ENCODE measurements around the gene AOAH. TPM values are rescaled to one million over a fixed set of nuclear protein-coding genes. Genes with fewer than 3 reads are reported as not detected.

AOAH gene
- total RNA-seq, 4 donors from 2014 or later = 0.69 to 3.2 (median 2.2) TPM

DNA sequence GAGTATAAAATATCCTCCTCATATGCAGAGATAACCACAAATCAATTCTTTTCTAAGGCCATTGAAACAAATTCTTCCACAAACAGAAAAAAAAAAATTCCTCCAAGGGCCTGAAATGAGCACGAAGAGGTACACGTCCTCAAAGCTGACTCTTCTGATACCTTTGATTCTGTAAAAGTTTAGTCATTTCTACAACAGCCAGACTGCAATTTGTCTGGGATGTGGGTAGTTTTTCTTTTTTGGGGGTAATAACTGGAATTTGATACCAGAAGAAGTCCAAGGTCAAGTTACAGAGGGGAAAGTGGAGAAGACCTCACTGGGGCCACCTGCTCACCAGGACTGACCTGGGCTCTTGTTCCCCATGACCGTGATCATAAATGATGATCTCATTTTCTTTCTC is 121.8 kb downstream of the AOAH start:
- H3K4me3 ChIP-seq (ENCODE audit: low read depth, poor library complexity, severe bottlenecking) = no peak overlapping the region
- TF ChIP-seq POLR2A (IDR thresholded peaks at IDR 0.05) = no peak
- TF ChIP-seq, protein P1, sequence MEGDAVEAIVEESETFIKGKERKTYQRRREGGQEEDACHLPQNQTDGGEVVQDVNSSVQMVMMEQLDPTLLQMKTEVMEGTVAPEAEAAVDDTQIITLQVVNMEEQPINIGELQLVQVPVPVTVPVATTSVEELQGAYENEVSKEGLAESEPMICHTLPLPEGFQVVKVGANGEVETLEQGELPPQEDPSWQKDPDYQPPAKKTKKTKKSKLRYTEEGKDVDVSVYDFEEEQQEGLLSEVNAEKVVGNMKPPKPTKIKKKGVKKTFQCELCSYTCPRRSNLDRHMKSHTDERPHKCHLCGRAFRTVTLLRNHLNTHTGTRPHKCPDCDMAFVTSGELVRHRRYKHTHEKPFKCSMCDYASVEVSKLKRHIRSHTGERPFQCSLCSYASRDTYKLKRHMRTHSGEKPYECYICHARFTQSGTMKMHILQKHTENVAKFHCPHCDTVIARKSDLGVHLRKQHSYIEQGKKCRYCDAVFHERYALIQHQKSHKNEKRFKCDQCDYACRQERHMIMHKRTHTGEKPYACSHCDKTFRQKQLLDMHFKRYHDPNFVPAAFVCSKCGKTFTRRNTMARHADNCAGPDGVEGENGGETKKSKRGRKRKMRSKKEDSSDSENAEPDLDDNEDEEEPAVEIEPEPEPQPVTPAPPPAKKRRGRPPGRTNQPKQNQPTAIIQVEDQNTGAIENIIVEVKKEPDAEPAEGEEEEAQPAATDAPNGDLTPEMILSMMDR (IDR thresholded peaks at IDR 0.05) = no peak
- 94% methylated on average over 3 of the region's 3 CpGs for WGBS, 2 donors
- no peak for DNase-seq (ENCODE audit: low spot score in 2 of 2)
- intact Hi-C loops (cut with DNase I; ENCODE audit: low total_unique reads) = no loop called here

DNA sequence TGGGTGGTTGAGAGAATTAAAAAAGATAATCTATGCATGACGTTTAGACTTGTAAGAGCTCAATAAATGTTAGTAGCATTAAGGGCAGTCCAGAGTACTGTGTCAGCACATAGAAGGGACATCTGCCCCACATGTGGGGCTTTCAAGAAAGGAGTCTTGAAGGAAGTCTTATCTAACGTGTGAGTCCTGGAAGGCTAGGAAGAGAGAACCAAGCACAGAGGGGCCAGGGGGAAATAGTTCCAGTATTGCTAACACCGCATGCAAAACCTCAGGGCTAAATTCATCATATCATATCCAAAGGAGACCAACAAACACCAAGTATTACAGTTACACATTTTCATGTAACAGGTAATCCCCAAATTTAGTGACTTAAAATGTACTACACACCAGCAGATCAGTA is 122.7 kb downstream of the AOAH start:
- TF ChIP-seq, protein P1 (IDR thresholded peaks at IDR 0.05) = no peak
- no peak for TF ChIP-seq POLR2A (IDR thresholded peaks at IDR 0.05)
- 52 to 71% methylated on average over 3 of the region's 3 CpGs for WGBS, 2 donors
- no peak for DNase-seq (ENCODE audit: low spot score in 2 of 2)
- intact Hi-C loops (cut with DNase I; ENCODE audit: low total_unique reads) = no loop called here
- no peak overlapping the region for H3K4me3 ChIP-seq (ENCODE audit: low read depth, poor library complexity, severe bottlenecking)

DNA sequence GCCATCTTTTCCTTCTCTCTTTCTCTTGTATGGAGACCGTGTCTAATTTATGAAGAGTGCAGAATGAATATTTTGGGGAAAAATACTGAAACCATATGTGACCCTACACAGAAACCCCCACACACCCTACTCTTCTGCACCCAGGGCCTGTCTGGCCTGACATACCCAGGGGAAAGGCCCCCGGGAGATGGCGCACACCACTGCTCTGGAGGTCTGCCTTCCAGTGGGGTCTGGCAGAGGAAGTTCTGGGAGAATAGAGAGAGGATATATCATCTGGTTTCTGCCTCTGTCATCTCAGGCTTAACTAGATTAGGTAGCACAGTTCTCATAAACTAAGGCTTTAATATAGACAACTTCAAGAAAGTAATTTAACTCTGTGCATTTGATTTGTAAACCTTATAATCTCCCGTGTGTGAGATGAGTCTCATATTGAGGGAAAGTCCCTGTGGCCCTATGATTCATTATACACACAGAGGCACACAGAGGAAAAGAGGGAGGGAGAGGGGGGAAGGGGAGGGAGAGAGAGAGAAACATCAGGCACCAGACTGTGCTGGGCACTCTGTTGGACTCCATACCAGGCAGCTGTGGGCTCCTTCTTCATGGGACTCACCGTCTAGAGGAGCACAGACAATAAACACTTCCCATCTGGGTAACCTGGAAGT is 123.3 kb downstream of the AOAH start:
- WGBS, 2 donors = 62 to 64% methylated on average over 5 of the region's 5 CpGs
- no peak overlapping the region for H3K4me3 ChIP-seq (ENCODE audit: low read depth, poor library complexity, severe bottlenecking)
- TF ChIP-seq POLR2A (IDR thresholded peaks at IDR 0.05) = no peak
- TF ChIP-seq, protein P1 (IDR thresholded peaks at IDR 0.05) = no peak
- intact Hi-C loops (cut with DNase I; ENCODE audit: low total_unique reads) = no loop called here
- no peak for DNase-seq (ENCODE audit: low spot score in 2 of 2)

DNA sequence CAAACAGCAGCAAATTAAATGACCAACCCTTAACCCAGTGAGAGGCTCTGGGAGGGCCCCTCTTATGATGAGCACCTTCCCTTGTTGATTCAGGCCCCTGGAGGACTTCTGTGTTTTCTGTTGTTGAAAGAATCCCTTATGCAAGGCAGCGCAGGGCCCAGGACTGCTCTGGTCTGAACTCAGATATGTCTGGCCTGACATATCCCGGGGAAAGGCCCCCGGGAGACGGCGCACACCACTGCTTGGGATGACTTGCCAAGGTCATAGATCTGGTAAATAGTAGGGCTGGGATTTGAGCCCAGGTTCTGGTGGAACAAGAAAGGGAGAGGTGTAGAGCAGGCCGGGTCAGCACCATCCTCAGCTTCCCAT is 124.0 kb downstream of the AOAH start:
- TF ChIP-seq POLR2A (IDR thresholded peaks at IDR 0.05) = no peak
- no peak for DNase-seq (ENCODE audit: low spot score in 2 of 2)
- intact Hi-C loops (cut with DNase I; ENCODE audit: low total_unique reads) = no loop called here
- WGBS, 2 donors = 85 to 94% methylated on average over 6 of the region's 6 CpGs
- no peak overlapping the region for H3K4me3 ChIP-seq (ENCODE audit: low read depth, poor library complexity, severe bottlenecking)

DNA sequence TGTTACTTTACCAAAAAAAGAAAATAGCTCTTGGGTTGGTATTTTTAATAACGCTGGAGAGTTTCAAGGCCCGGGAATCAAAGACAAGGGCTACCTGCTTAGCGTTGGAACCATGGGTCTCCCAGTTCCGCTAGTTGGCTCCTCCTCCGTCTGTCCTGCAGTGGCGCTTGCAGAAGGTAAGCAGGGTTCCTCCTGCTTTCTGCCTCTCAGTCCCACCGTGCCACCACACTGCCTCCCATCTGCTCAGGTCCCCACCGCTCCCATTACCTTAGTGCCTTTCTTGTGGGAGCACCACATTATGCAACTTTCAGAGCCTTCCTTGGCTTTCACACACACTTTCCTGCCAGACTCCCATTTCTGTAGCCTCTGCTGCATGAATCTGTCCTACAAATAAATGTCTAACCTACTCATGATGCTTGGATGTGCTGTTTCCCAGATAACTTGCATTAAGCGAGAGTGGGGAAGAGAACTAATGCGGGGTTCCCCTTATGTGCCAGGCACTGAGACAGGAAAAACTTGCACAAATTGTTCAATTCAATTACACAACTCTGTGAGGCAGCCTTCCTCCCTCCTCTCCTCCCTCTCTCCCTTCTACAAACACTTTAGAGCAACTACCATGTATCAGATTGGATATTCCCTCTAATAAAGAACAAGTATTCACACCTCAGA is 124.5 kb downstream of the AOAH start:
- H3K4me3 ChIP-seq (ENCODE audit: low read depth, poor library complexity, severe bottlenecking) = no peak overlapping the region
- DNase-seq (ENCODE audit: low spot score in 2 of 2) = no peak
- intact Hi-C loops (cut with DNase I; ENCODE audit: low total_unique reads) = no loop called here
- TF ChIP-seq POLR2A (IDR thresholded peaks at IDR 0.05) = no peak
- TF ChIP-seq, protein P1 (IDR thresholded peaks at IDR 0.05) = no peak
- 91 to 92% methylated on average over 10 of the region's 10 CpGs for WGBS, 2 donors

DNA sequence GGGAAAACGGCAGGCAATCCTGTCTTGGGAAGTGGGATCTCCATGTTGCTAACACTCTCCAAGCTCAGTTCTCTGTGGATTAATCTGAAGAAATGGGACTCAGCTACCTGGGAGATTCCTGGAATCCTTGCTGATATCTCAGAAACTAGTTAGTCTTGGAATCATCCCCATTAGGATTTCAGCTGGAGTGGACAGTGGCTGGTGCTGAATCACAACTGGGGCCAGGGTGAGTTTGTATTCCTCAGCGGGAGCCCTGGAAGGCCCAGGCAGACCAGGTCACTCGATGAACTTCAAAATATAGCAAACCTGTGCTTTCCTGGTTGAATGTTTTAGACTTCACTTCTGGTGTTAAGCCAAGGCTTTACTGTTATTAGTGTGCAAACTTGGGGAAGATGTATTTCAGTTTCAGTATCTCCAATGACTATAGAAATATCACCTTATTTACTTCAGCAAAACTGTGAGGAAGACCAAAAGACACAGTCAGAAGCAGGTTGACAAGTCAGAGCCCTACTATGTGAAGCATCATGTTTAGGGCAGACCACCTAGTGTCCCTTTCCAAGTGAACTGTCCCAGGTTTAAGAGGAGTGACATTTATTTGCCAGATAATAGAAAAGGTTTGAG is 126.1 kb downstream of the AOAH start:
- 85 to 92% methylated on average over 3 of the region's 3 CpGs for WGBS, 2 donors
- no peak for DNase-seq (ENCODE audit: low spot score in 2 of 2)
- TF ChIP-seq, protein P1 (IDR thresholded peaks at IDR 0.05) = no peak
- no peak for TF ChIP-seq POLR2A (IDR thresholded peaks at IDR 0.05)
- intact Hi-C loops (cut with DNase I; ENCODE audit: low total_unique reads) = no loop called here
- H3K4me3 ChIP-seq (ENCODE audit: low read depth, poor library complexity, severe bottlenecking) = no peak overlapping the region
